Thyroid gland (tissue), 4 donors: ENCODE results near the gene HYI.

Experiments
- POLR2A ChIP-seq, 2 donors: fragments of 450-650 bp; IDR thresholded peaks; one replicate each; pipeline ENCODE4 v1.6.1; 2017; ENCODE audit warnings: antibody characterized with exemption in 2 of 2, mild to moderate bottlenecking in 2 of 2, moderate library complexity in 1 of 2
- TF ChIP-seq, protein P1 (sequence below), 6 experiments: fragments of 200-600 bp in 3 of 6; fragments of 450-650 bp in 3 of 6; sonication (generic) in 3 of 6; IDR thresholded peaks; one replicate each; pipeline ENCODE4 v1.5.1; 2016 to 2019; ENCODE audit warnings: antibody characterized with exemption in 6 of 6, mild to moderate bottlenecking in 2 of 6, inconsistent platforms in 1 of 6, moderate library complexity in 1 of 6

DNA sequence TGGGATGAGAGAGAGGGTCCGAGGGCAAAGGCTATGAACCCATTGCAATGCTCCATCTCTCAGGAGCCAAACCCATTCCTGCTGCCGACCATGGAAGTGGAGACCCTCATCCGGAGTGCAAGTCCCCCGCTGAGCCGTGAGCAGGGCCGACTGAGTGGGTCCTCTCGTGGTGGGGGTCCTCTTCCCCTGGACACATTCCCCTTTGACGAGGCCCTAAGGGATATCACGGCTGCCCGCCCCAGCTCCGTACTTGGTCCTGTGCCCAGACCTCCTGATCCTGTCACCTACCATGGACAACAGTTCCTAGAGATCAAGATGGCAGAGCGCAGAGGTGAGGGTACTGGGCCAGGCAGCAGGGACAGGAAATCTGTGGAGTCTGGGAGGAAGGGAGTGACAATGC is 11.0 kb downstream of the HYI start:
- no peak for TF ChIP-seq POLR2A (IDR thresholded peaks at IDR 0.05)
- TF ChIP-seq, protein P1, sequence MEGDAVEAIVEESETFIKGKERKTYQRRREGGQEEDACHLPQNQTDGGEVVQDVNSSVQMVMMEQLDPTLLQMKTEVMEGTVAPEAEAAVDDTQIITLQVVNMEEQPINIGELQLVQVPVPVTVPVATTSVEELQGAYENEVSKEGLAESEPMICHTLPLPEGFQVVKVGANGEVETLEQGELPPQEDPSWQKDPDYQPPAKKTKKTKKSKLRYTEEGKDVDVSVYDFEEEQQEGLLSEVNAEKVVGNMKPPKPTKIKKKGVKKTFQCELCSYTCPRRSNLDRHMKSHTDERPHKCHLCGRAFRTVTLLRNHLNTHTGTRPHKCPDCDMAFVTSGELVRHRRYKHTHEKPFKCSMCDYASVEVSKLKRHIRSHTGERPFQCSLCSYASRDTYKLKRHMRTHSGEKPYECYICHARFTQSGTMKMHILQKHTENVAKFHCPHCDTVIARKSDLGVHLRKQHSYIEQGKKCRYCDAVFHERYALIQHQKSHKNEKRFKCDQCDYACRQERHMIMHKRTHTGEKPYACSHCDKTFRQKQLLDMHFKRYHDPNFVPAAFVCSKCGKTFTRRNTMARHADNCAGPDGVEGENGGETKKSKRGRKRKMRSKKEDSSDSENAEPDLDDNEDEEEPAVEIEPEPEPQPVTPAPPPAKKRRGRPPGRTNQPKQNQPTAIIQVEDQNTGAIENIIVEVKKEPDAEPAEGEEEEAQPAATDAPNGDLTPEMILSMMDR (IDR thresholded peaks at IDR 0.05), result no peak
